NCI-H187 treated with DMSO at 0.1 percent for 48 hours (cell line): Measurements from ENCODE around the gene NEBL.

Source experiments
- DNase-seq: peaks from one replicate; lab custom pipeline; 2025; lab: John Stamatoyannopoulos, UW

Gene NEBL

GRCh38 chr10:20858292-20859124 lies 38.6 kb downstream of the NEBL start:
- DNase-seq = peak; percentile 22

GRCh38 chr10:20856484-20856883 lies 40.6 kb downstream of the NEBL start:
- DNase-seq = no peak

- no peak for DNase-seq
Observed at GRCh38 chr10:20855398-20856038, 41.6 kb downstream of the NEBL start.

GRCh38 chr10:20853276-20853675 lies 43.8 kb downstream of the NEBL start:
- DNase-seq = no peak

GRCh38 chr10:20852303-20852702 lies 44.8 kb downstream of the NEBL start:
- no peak for DNase-seq

GRCh38 chr10:20847512-20847911 lies 49.6 kb downstream of the NEBL start:
- DNase-seq = no peak

GRCh38 chr10:20846263-20846662 lies 50.8 kb downstream of the NEBL start:
- no peak for DNase-seq

- DNase-seq = no peak
Observed at GRCh38 chr10:20841419-20841818, 55.7 kb downstream of the NEBL start.

GRCh38 chr10:20839910-20840309 lies 57.2 kb downstream of the NEBL start:
- no peak for DNase-seq

GRCh38 chr10:20839141-20839540 lies 58.0 kb downstream of the NEBL start:
- DNase-seq = no peak

GRCh38 chr10:20836401-20836800 lies 60.7 kb downstream of the NEBL start:
- no peak for DNase-seq

GRCh38 chr10:20835335-20835734 lies 61.8 kb downstream of the NEBL start:
- no peak for DNase-seq

- DNase-seq = no peak
Observed at GRCh38 chr10:20834825-20835224, 62.3 kb downstream of the NEBL start.

- DNase-seq = no peak
Observed at GRCh38 chr10:20822825-20823224, 74.3 kb downstream of the NEBL start.

GRCh38 chr10:20817646-20818045 lies 79.5 kb downstream of the NEBL start:
- DNase-seq = no peak

GRCh38 chr10:20817116-20817515 lies 80.0 kb downstream of the NEBL start:
- DNase-seq = no peak

GRCh38 chr10:20814116-20814515 lies 83.0 kb downstream of the NEBL start:
- no peak for DNase-seq

- DNase-seq = no peak
Observed at GRCh38 chr10:20811131-20811530, 86.0 kb downstream of the NEBL start.

GRCh38 chr10:20809631-20810030 lies 87.5 kb downstream of the NEBL start:
- DNase-seq = no peak

- no peak for DNase-seq
Observed at GRCh38 chr10:20806487-20806886, 90.6 kb downstream of the NEBL start.

- DNase-seq = no peak
Observed at GRCh38 chr10:20797290-20797689, 99.8 kb downstream of the NEBL start.

GRCh38 chr10:20795391-20795790 lies 101.7 kb downstream of the NEBL start:
- no peak for DNase-seq

- no peak for DNase-seq
Observed at GRCh38 chr10:20785174-20785573, 111.9 kb downstream of the NEBL start.
